IMR-90 (cell line): ENCODE measurements around the gene PSORS1C2. TPM values are rescaled to one million over a fixed set of nuclear protein-coding genes. Genes with fewer than 3 reads are reported as not detected.

ENCODE experiments used
- ATAC-seq: fragments of 200-7000 bp; cut with Tn5 transposase; 2 replicates; pipeline ENCODE4 v1.9.1; 2020; ENCODE audit warnings: low read depth, mild to moderate bottlenecking, moderate library complexity
- BruUV-seq: library from RNA; stranded (reverse); fragments of 400-500 nt; replicated peaks from 2 replicates; lab custom pipeline; 2021; lab: Mats Ljungman, UMichigan
- CTCF ChIA-PET: fragments of 300-600 bp; formaldehyde crosslinking; extraction: SDS; loops from one replicate; lab custom pipeline; 2021; ENCODE audit warnings: antibody characterized with exemption; lab: Yijun Ruan, JAX
- POLR2A ChIA-PET: fragments of 300-600 bp; sonication (Branson Sonifier 250); formaldehyde crosslinking; loops from one replicate; lab custom pipeline; 2022; ENCODE audit warnings: antibody characterized with exemption; ENCODE audit not compliant: unreplicated experiment; lab: Charles Lee
- DNase-seq: peaks from one replicate; pipeline ENCODE4 v3.0.0; 2013
- H2AFZ ChIP-seq: replicated peaks from 2 replicates; pipeline ENCODE3; 2013; ENCODE audit warnings: low read length, mild to moderate bottlenecking; ENCODE audit not compliant: poor library complexity
- H2AK5ac ChIP-seq: 2 replicates; pipeline ENCODE4 v1.6.1; 2013; ENCODE audit warnings: low read depth, low read length, inconsistent platforms
- H2AK9ac ChIP-seq: replicated peaks from 2 replicates; pipeline ENCODE3; 2013; ENCODE audit warnings: mild to moderate bottlenecking, low read depth, low read length, moderate library complexity; ENCODE audit not compliant: poor library complexity
- H2BK120ac ChIP-seq: 2 replicates; pipeline ENCODE4 v1.6.1; 2013; ENCODE audit warnings: low read depth, low read length, inconsistent platforms
- H2BK15ac ChIP-seq: 3 replicates; pipeline ENCODE4 v1.6.1; 2013; ENCODE audit warnings: low read depth, low read length, inconsistent platforms
- H2BK20ac ChIP-seq: 2 replicates; pipeline ENCODE4 v1.6.1; 2013; ENCODE audit warnings: low read depth, mild to moderate bottlenecking, inconsistent platforms, low read length, moderate library complexity
- H2BK5ac ChIP-seq: 2 replicates; pipeline ENCODE4 v1.6.1; 2013; ENCODE audit warnings: mild to moderate bottlenecking, low read depth, low read length, inconsistent platforms; ENCODE audit not compliant: poor library complexity, severe bottlenecking
- H3K14ac ChIP-seq: replicated peaks from 2 replicates; pipeline ENCODE4 v1.6.1; 2013; ENCODE audit warnings: low read depth, low read length, inconsistent platforms
- H3K18ac ChIP-seq: 2 replicates; pipeline ENCODE4 v1.6.1; 2013; ENCODE audit warnings: low read depth, low read length, control low read depth
- H3K23ac ChIP-seq: 2 replicates; pipeline ENCODE4 v1.6.1; 2013; ENCODE audit warnings: low read depth, low read length, inconsistent platforms
- H3K27ac ChIP-seq: 2 replicates; pipeline ENCODE4 v1.5.1; 2013; ENCODE audit warnings: mild to moderate bottlenecking, control low read depth, low read length; ENCODE audit not compliant: insufficient read depth
- H3K27me3 ChIP-seq: 2 replicates; pipeline ENCODE4 v1.6.1; 2013; ENCODE audit warnings: low read length; ENCODE audit not compliant: control insufficient read depth, insufficient read depth
- H3K36me3 ChIP-seq: 2 replicates; pipeline ENCODE4 v1.6.1; 2013; ENCODE audit warnings: low read length, mixed read lengths; ENCODE audit not compliant: control insufficient read depth, insufficient read depth
- H3K4ac ChIP-seq: 2 replicates; pipeline ENCODE4 v1.6.1; 2013; ENCODE audit warnings: low read depth, low read length, inconsistent platforms
- H3K4me1 ChIP-seq: 2 replicates; pipeline ENCODE4 v1.6.1; 2013; ENCODE audit warnings: low read length, mixed read lengths; ENCODE audit not compliant: control insufficient read depth, insufficient read depth
- H3K4me2 ChIP-seq: 2 replicates; pipeline ENCODE4 v1.6.1; 2013; ENCODE audit warnings: low read depth, mild to moderate bottlenecking, control low read depth, low read length, moderate library complexity
- H3K4me3 ChIP-seq: 2 replicates; pipeline ENCODE4 v1.5.1; 2013; ENCODE audit warnings: low read depth, mild to moderate bottlenecking, control low read depth, low read length, moderate library complexity; ENCODE audit not compliant: insufficient read depth
- H3K56ac ChIP-seq: 2 replicates; pipeline ENCODE4 v1.6.1; 2013; ENCODE audit warnings: low read length, inconsistent platforms; ENCODE audit not compliant: insufficient read depth; ENCODE audit errors: extremely low read depth
- H3K79me1 ChIP-seq, 2 experiments: 2 replicates each; pipeline ENCODE4 v1.6.1; 2013; ENCODE audit warnings: low read length in 2 of 2, inconsistent platforms in 1 of 2, low read depth in 1 of 2
- H3K9ac ChIP-seq: 2 replicates; pipeline ENCODE4 v1.6.1; 2013; ENCODE audit warnings: low read depth, low read length, control low read depth
- H3K9me1 ChIP-seq: 2 replicates; pipeline ENCODE4 v1.6.1; 2013; ENCODE audit warnings: low read length, inconsistent platforms; ENCODE audit not compliant: insufficient read depth
- H3K9me3 ChIP-seq: 2 replicates; pipeline ENCODE4 v1.6.1; 2013; ENCODE audit warnings: low read length; ENCODE audit not compliant: control insufficient read depth, insufficient read depth
- H4K20me1 ChIP-seq: 2 replicates; pipeline ENCODE4 v1.6.1; 2013; ENCODE audit warnings: low read length, inconsistent platforms; ENCODE audit not compliant: insufficient read depth
- H4K5ac ChIP-seq: 2 replicates; pipeline ENCODE4 v1.6.1; 2013; ENCODE audit warnings: mild to moderate bottlenecking, low read depth, low read length, control low read depth
- H4K8ac ChIP-seq, 2 experiments: 2 replicates each; pipeline ENCODE4 v1.6.1; 2013; ENCODE audit warnings: low read depth in 2 of 2, low read length in 2 of 2, control low read depth in 1 of 2, inconsistent platforms in 1 of 2
- H4K91ac ChIP-seq: 2 replicates; pipeline ENCODE4 v1.6.1; 2013; ENCODE audit warnings: low read depth, low read length, inconsistent platforms; ENCODE audit not compliant: insufficient read depth
- BHLHE40 ChIP-seq: fragments of 150-350 bp; IDR thresholded peaks from 2 replicates; pipeline ENCODE4 v1.6.1; 2016; ENCODE audit warnings: mild to moderate bottlenecking, low read depth, low read length
- CEBPB ChIP-seq: IDR thresholded peaks from 2 replicates; pipeline ENCODE4 v1.6.1; 2012; ENCODE audit warnings: low read depth, low read length, improper control_type of control experiment
- CHD1 ChIP-seq: IDR thresholded peaks from 2 replicates; pipeline ENCODE4 v1.6.1; 2012; ENCODE audit warnings: low read depth, low read length, improper control_type of control experiment
- FOS ChIP-seq: fragments of 150-350 bp; IDR thresholded peaks from 2 replicates; pipeline ENCODE4 v1.6.1; 2016; ENCODE audit warnings: low read depth, low read length
- MAFK ChIP-seq: IDR thresholded peaks from 2 replicates; pipeline ENCODE4 v1.6.1; 2012; ENCODE audit warnings: low read depth, low read length, improper control_type of control experiment
- MAZ ChIP-seq: IDR thresholded peaks from 2 replicates; pipeline ENCODE4 v1.6.1; 2012; ENCODE audit warnings: low read depth, mild to moderate bottlenecking, low read length, improper control_type of control experiment, moderate library complexity, borderline replicate concordance
- MXI1 ChIP-seq: IDR thresholded peaks from 2 replicates; pipeline ENCODE4 v1.6.1; 2012; ENCODE audit warnings: low read depth, mild to moderate bottlenecking, low read length, moderate library complexity, borderline replicate concordance
- NFE2L2 ChIP-seq: fragments of 150-350 bp; IDR thresholded peaks from 2 replicates; pipeline ENCODE4 v1.6.1; 2016; ENCODE audit warnings: low read depth, mild to moderate bottlenecking, low read length
- POLR2A ChIP-seq: IDR thresholded peaks from 2 replicates; pipeline ENCODE4 v1.6.1; 2012; ENCODE audit warnings: mild to moderate bottlenecking, low read depth, low read length
- RAD21 ChIP-seq: IDR thresholded peaks from 2 replicates; pipeline ENCODE4 v1.6.1; 2012; ENCODE audit warnings: low read length, improper control_type of control experiment
- RCOR1 ChIP-seq: IDR thresholded peaks from 2 replicates; pipeline ENCODE4 v1.6.1; 2012; ENCODE audit warnings: mild to moderate bottlenecking, low read length, improper control_type of control experiment; ENCODE audit not compliant: insufficient replicate concordance
- RFX5 ChIP-seq: IDR thresholded peaks from 2 replicates; pipeline ENCODE4 v1.8.0; 2012; ENCODE audit warnings: low read depth, mild to moderate bottlenecking, low read length, moderate library complexity
- SMC3 ChIP-seq: fragments of 150-350 bp; IDR thresholded peaks from 2 replicates; pipeline ENCODE4 v1.6.1; 2016; ENCODE audit warnings: low read depth, mild to moderate bottlenecking, antibody characterized with exemption, low read length, moderate library complexity
- WGBS, 2 experiments: methylation state at CpG; one replicate each; pipeline versions ENCODE4 v1.1.5 to v1.1.7; 2013; ENCODE audit warnings: missing lambda C conversion rate in 2 of 2; ENCODE audit not compliant: insufficient read length in 1 of 2; ENCODE audit errors: extremely low coverage in 2 of 2; 5-methylcytosine and 5-hydroxymethylcytosine counted together
- dilution Hi-C: fragments of 300-500 bp; cut with HindIII; formaldehyde crosslinking; loops from one replicate; pipeline ENCODE4 v1.14.3; 2018; ENCODE audit warnings: low sequenced_read_pairs; ENCODE audit not compliant: unreplicated experiment
- in situ Hi-C: fragments of 300-500 bp; cut with MboI; formaldehyde crosslinking; loops from 3 replicates; pipeline ENCODE4 v1.14.3; 2019; ENCODE audit warnings: low sequenced_read_pairs, inconsistent platforms, mixed read lengths
- intact Hi-C: fragments of 100-400 bp; cut with micrococcal nuclease; formaldehyde crosslinking; loops from 2 replicates; pipeline ENCODE4 v1.10.0; 2022
- polyA plus RNA-seq, 3 experiments: library from polyadenylated mRNA; depleted of rRNA; stranded (reverse); fragments of >200 nt; gene quantifications; 2 replicates each; pipeline ENCODE4 v1.2.3, GENCODE V29; 2012; ENCODE audit warnings: low replicate concordance in 1 of 3
- total RNA-seq: library from RNA; depleted of rRNA; stranded (reverse); fragments of >200 nt; gene quantifications from 2 replicates; pipeline ENCODE4 v1.2.3, GENCODE V29; 2012
- TF ChIP-seq, protein P1 (sequence below): fragments of 150-350 bp; IDR thresholded peaks from 2 replicates; pipeline ENCODE4 v1.6.1; 2017; ENCODE audit warnings: mild to moderate bottlenecking, antibody characterized with exemption, low read length, low read depth
- TF ChIP-seq, protein P2 (sequence below): conservative IDR thresholded peaks from 2 replicates; pipeline ENCODE4 v1.5.1; 2012; ENCODE audit warnings: mild to moderate bottlenecking, low read depth, low read length, improper control_type of control experiment

PSORS1C2 gene
- total and polyA plus RNA-seq, 2 of the 4 experiments (the other 2 are of a cell fraction) = not detected

DNA sequence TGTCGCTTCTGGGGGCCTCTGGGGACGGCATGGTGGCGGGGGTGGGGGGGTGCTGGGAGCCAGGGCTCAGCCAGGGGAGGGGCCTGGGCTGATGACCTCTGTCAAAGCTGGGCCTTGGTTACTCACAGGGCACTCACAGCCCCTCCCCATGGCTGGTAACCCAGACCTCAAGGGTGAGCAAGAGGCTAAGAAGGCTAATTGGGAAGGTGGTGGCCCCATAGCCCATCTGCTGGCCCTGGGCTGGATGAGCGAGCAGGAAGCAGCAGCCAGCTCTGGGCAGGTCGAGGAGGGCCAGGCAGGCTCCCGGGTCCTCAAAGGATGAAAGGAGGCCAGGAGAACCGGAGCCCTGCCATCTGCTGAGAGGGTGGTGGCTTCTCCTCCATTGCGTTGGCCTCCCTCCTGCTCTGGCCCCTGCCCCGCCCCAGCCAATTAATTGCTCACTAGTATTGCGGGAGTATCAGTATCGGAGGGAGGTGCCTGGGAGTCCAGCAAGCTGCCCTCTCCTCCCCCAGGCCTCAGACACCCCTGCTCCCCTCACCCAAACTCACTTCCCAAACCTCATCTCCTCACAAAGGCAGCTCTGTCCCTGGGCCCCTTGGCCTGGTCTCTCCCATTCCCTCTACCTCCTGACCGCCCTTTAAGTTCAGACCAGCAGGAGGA lies 17.6 kb downstream of the PSORS1C2 start:
- peaks cover 2% of the 10 kb centered on the region; the same call in 1 of the 2 replicates for H3K4me1 ChIP-seq
- no peak overlapping the region for H3K56ac ChIP-seq
- H2AK9ac ChIP-seq = no peak overlapping the region
- H3K4ac ChIP-seq = no peak overlapping the region
- no peak overlapping the region for H3K18ac ChIP-seq
- dilution Hi-C loops (no loop called here), intact Hi-C loops (no loop called here), in situ Hi-C loops (no loop called here)
- no peak overlapping the region for H3K9ac ChIP-seq
- H3K4me3 ChIP-seq = no peak overlapping the region
- H2BK5ac ChIP-seq = no peak overlapping the region
- H3K27me3 ChIP-seq = peaks cover 3% of the 10 kb centered on the region; the same call in 1 of the 2 replicates
- CTCF ChIA-PET = no interaction called here
- H2BK20ac ChIP-seq = no peak overlapping the region
- H3K14ac ChIP-seq = no peak overlapping the region
- H3K9me3 ChIP-seq = no peaks in the 10 kb centered on the region
- no peaks in the 10 kb centered on the region for H3K9me1 ChIP-seq
- H3K36me3 ChIP-seq = no peaks in the 10 kb centered on the region
- H2AFZ ChIP-seq = no peak overlapping the region
- POLR2A ChIA-PET = no interaction called here
- no peak overlapping the region for H3K27ac ChIP-seq
- ATAC-seq (no peak), DNase-seq (no peak)
- H2BK15ac ChIP-seq = no peak overlapping the region
- no peak overlapping the region for H4K5ac ChIP-seq
- H2BK120ac ChIP-seq = no peak overlapping the region
- no peak overlapping the region; the same call in 1 of the 2 replicates for H2AK5ac ChIP-seq
- no peaks in the 10 kb centered on the region for H3K79me1 ChIP-seq
- no peak overlapping the region for H3K23ac ChIP-seq
- WGBS, 2 experiments = 74% methylated on average over 7 of the region's 12 CpGs; no CpG with 5 or more reads in 1 of the 2 experiments
- TF ChIP-seq CHD1 (no peak), MAFK (no peak), FOS (no peak), RAD21 (no peak), POLR2A (no peak), MAZ (no peak), RFX5 (no peak), CEBPB (no peak), BHLHE40 (no peak), NFE2L2 (no peak), RCOR1 (no peak), MXI1 (no peak), SMC3 (no peak)
- TF ChIP-seq, protein P1, sequence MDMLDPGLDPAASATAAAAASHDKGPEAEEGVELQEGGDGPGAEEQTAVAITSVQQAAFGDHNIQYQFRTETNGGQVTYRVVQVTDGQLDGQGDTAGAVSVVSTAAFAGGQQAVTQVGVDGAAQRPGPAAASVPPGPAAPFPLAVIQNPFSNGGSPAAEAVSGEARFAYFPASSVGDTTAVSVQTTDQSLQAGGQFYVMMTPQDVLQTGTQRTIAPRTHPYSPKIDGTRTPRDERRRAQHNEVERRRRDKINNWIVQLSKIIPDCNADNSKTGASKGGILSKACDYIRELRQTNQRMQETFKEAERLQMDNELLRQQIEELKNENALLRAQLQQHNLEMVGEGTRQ = no peak
- TF ChIP-seq, protein P2, sequence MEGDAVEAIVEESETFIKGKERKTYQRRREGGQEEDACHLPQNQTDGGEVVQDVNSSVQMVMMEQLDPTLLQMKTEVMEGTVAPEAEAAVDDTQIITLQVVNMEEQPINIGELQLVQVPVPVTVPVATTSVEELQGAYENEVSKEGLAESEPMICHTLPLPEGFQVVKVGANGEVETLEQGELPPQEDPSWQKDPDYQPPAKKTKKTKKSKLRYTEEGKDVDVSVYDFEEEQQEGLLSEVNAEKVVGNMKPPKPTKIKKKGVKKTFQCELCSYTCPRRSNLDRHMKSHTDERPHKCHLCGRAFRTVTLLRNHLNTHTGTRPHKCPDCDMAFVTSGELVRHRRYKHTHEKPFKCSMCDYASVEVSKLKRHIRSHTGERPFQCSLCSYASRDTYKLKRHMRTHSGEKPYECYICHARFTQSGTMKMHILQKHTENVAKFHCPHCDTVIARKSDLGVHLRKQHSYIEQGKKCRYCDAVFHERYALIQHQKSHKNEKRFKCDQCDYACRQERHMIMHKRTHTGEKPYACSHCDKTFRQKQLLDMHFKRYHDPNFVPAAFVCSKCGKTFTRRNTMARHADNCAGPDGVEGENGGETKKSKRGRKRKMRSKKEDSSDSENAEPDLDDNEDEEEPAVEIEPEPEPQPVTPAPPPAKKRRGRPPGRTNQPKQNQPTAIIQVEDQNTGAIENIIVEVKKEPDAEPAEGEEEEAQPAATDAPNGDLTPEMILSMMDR = no peak
- no peak overlapping the region for H4K8ac ChIP-seq
- no peaks in the 10 kb centered on the region for H4K20me1 ChIP-seq
- H3K4me2 ChIP-seq = no peak overlapping the region
- BruUV-seq = no TSS peak
- no peak overlapping the region for H4K91ac ChIP-seq
